IPS DF 6.9 (cell line): Measurements from ENCODE around the gene GALNT18.

ENCODE experiments used
- DNase-seq: peaks from one replicate; pipeline ENCODE4 v3.0.0-alpha.2; 2013; ENCODE audit warnings: low read depth, low spot score
- H3K27ac ChIP-seq: one replicate; pipeline ENCODE4 v1.5.1; 2013; ENCODE audit warnings: low read length, control low read depth
- H3K27me3 ChIP-seq: 2 replicates; pipeline ENCODE4 v1.6.1; 2013; ENCODE audit warnings: mild to moderate bottlenecking, low read length; ENCODE audit not compliant: control insufficient read depth, insufficient read depth
- H3K36me3 ChIP-seq: 2 replicates; pipeline ENCODE4 v1.6.1; 2013; ENCODE audit warnings: low read length; ENCODE audit not compliant: control insufficient read depth, insufficient read depth
- H3K4me1 ChIP-seq: 2 replicates; pipeline ENCODE4 v1.6.1; 2013; ENCODE audit warnings: low read length; ENCODE audit not compliant: control insufficient read depth, insufficient read depth
- H3K4me3 ChIP-seq: 2 replicates; pipeline ENCODE4 v1.5.1; 2013; ENCODE audit warnings: mild to moderate bottlenecking, low read length
- H3K9me3 ChIP-seq: 2 replicates; pipeline ENCODE4 v1.6.1; 2013; ENCODE audit warnings: low read length, inconsistent platforms; ENCODE audit not compliant: control insufficient read depth, insufficient read depth
- WGBS: extraction: QIAGEN DNeasy Blood & Tissue Kit; methylation state at CpG from one replicate; pipeline ENCODE4 v1.1.7; 2013; ENCODE audit warnings: mixed read lengths, missing lambda C conversion rate; ENCODE audit not compliant: insufficient read length, insufficient coverage; 5-methylcytosine and 5-hydroxymethylcytosine counted together

The GALNT18 gene

DNA sequence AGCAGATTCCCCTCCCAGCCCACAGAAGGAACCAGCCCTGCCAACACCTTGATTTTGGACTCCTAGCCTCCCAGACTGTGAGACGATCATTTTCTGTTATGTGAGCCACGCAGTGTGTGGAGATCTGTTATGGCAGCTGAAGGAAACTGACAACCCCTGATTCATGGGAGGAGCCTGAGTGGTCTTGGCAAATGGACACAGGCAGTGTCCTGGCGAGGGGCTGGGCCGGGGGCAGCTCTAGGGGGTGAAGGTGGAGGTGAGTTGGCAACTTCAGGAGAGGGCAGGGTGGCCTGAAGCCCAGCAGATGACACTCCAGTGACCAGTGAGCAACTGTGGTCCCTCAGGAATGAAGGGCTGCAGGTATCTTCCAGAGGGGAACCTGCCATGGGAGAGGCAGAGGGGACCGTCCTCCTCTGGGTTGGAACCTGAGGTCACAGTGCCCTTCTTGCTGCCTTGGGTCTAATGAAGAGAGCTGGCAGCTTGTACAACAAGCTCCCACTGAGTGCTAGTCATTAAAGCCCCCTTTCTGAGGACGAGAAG is 351.5 kb downstream of the GALNT18 start:
- Histone ChIP-seq H3K4me1 (no peaks in the 10 kb centered on the region; the same call in 1 of the 2 replicates), H3K4me3 (no peak overlapping the region), H3K36me3 (no peaks in the 10 kb centered on the region), H3K9me3 (no peaks in the 10 kb centered on the region), H3K27me3 (no peaks in the 10 kb centered on the region), H3K27ac (no peak overlapping the region)
- DNase-seq: no peak
- no CpG with 5 or more reads among the region's 6 CpGs for WGBS

DNA sequence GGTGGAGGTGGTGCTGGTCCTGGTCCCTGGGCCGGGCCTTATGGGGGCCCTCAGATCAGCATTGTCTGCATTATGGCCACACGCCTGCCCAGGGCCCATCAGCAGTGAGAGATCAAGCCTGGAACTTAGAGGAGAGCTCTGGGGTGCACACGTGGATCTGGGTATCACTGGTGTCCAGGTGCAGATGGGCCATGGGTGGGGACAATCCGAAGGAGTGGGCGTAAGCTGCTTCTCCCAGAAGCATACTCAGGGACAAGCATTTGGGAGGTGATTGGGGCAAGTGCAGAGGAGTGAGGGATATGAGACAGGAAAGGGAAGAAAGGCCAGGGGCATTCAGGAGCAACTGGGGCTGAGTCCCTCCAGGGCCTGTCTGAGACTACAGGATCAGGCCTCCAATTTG is 353.1 kb downstream of the GALNT18 start:
- no CpG with 5 or more reads among the region's 5 CpGs for WGBS
- H3K36me3 ChIP-seq: no peaks in the 10 kb centered on the region
- no peak overlapping the region for H3K27ac ChIP-seq
- no peak for DNase-seq
- H3K4me1 ChIP-seq: no peaks in the 10 kb centered on the region; the same call in 1 of the 2 replicates
- H3K9me3 ChIP-seq: no peaks in the 10 kb centered on the region
- no peaks in the 10 kb centered on the region for H3K27me3 ChIP-seq
- no peak overlapping the region for H3K4me3 ChIP-seq

DNA sequence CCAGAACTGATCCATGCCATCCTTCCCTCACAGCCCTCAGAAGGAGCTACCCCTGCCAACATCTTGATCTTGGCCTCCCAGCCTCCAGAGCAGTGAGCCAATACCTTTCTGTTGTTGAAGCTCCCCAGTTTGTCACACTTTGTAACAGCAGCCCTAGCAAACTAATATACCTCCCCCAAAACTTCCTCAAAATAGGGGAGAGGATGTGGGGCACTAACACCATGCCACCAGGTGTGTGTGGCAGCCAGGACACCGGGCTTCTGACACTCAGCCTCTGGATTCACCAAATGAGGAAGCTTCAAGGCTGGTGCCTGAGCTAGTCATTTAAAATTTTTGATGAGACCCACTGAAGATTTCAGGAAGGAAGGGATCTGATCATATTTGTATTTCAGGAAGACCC is 353.7 kb downstream of the GALNT18 start:
- no CpG with 5 or more reads among the region's 1 CpG for WGBS
- Histone ChIP-seq H3K9me3 (no peaks in the 10 kb centered on the region), H3K4me3 (no peak overlapping the region), H3K27me3 (no peaks in the 10 kb centered on the region), H3K36me3 (no peaks in the 10 kb centered on the region), H3K4me1 (no peaks in the 10 kb centered on the region; the same call in 1 of the 2 replicates), H3K27ac (no peak overlapping the region)
- no peak for DNase-seq

DNA sequence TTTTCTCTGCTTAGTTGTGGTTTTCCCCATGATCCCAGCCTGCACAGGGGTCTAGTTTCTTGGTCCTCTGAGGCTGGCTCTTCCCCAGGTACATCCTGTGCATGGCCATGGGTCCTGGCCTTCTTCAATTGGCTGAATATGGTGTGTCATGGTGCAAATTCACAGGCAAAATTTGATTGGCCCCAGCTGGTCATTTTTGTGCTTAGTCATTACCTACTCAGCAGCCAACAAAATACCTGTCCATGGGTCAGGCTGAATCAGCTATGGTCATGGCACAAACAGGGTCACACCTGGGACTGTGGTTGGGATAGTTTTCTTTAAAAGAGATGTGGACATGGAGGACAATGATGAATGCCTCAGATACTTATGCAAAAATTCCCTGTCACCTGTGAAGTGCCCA is 354.5 kb downstream of the GALNT18 start:
- Histone ChIP-seq H3K27ac (no peak overlapping the region), H3K9me3 (no peaks in the 10 kb centered on the region), H3K27me3 (no peaks in the 10 kb centered on the region), H3K36me3 (no peaks in the 10 kb centered on the region), H3K4me3 (no peak overlapping the region), H3K4me1 (no peaks in the 10 kb centered on the region; the same call in 1 of the 2 replicates)
- DNase-seq: no peak

DNA sequence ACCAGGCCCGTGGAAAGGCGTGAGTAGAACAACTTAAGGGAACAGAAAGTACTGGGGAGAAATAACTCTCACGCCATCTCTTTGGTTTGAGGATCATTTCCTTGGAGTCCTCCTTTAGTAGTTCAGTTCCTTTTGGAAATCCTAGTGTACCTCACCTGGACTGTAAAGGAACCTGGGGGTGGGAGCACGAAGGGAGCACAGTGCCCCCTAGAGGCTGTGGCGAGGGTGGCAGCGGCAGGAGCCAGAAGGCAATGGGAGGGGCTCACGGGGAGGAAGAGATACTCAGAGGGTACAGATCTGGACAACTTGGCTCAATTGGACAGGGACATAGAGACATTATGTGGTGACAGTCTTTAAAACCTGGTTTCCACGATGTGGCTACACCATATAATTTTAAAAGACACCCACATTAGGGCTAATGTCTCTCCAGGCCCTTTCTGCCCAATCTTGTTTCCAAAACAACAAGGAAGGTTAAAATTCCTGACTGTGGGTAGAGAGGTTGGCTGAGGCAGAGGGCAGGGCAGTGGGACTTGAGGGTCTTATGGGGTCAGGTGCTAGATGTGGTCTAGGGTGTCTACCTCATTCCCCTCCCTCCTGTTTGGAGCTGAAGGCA is 355.7 kb downstream of the GALNT18 start:
- peak; percentile 43 for DNase-seq
- H3K9me3 ChIP-seq: no peaks in the 10 kb centered on the region
- H3K4me3 ChIP-seq: no peak overlapping the region
- H3K36me3 ChIP-seq: no peaks in the 10 kb centered on the region
- no CpG with 5 or more reads among the region's 8 CpGs for WGBS
- H3K4me1 ChIP-seq: peaks cover 2% of the 10 kb centered on the region
- H3K27me3 ChIP-seq: no peaks in the 10 kb centered on the region
- H3K27ac ChIP-seq: no peak overlapping the region

DNA sequence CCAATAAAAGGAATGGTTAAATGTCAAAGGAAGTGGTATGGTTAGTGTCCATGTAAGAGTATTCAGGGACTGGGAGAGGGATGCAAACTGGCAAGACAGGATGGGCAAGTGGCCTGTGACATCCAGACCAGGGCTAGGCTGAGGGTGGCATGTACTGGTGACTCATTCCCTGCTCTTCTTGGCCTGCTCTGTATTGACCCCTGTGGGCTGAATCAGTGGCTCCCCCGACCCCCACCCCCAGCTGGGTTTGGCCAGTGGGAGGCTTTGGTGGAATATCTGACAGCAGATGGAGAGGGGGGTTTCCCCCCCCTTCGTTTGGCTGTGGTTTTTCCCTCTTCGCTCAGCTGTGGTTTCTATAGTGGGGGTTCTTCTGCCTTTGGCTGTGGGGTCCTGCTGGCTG is 356.5 kb downstream of the GALNT18 start:
- DNase-seq: no peak
- no CpG with 5 or more reads among the region's 3 CpGs for WGBS
- no peaks in the 10 kb centered on the region for H3K9me3 ChIP-seq

DNA sequence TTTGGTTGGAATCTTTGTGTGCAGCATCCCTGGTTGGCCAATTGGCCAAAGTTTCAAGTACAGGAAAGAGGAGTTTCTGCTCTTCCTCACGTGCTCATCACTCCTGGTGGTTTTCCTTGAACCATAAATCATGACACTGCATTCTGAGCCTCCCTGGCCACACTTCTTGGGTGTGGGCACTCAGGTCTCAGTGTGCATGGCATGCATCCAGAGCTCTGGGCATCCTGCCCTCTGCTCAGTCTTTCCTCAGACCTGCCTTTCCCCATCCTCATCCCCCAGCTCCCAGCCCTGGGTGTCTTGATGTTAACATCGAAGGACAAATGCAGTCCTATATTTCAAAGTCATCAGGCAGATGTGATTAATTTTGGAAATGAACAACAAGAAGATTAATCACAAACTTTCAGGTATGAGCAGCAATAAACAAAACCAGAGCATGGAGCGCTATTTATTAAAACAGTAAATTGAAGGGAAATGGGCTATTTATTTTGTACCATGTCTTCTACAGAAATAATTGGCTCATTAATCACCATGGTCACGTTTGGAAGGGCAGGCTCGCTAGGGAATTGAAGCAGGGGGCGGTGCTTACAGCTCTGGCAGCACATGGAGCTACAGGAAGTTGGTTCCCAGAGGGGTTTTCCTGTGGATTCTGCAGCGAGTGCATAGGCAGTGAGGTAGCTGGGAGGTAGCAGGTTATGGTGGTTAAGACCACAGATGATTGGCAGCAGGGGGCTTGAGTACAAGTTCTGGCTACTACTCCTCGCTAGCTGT is 358.4 kb downstream of the GALNT18 start:
- H3K9me3 ChIP-seq: no peaks in the 10 kb centered on the region
- no CpG with 5 or more reads among the region's 8 CpGs for WGBS
- no peak for DNase-seq
- H3K27me3 ChIP-seq: no peaks in the 10 kb centered on the region
- H3K27ac ChIP-seq: no peak overlapping the region
- no peaks in the 10 kb centered on the region for H3K36me3 ChIP-seq
- no peak overlapping the region for H3K4me3 ChIP-seq
- H3K4me1 ChIP-seq: peaks cover 2% of the 10 kb centered on the region

More for the DNA sequence above, 356.5 kb downstream of the GALNT18 start:
- no peak overlapping the region for H3K27ac ChIP-seq
- no peaks in the 10 kb centered on the region for H3K36me3 ChIP-seq
- H3K27me3 ChIP-seq: no peaks in the 10 kb centered on the region
- peaks cover 2% of the 10 kb centered on the region for H3K4me1 ChIP-seq
- H3K4me3 ChIP-seq: no peak overlapping the region

DNA sequence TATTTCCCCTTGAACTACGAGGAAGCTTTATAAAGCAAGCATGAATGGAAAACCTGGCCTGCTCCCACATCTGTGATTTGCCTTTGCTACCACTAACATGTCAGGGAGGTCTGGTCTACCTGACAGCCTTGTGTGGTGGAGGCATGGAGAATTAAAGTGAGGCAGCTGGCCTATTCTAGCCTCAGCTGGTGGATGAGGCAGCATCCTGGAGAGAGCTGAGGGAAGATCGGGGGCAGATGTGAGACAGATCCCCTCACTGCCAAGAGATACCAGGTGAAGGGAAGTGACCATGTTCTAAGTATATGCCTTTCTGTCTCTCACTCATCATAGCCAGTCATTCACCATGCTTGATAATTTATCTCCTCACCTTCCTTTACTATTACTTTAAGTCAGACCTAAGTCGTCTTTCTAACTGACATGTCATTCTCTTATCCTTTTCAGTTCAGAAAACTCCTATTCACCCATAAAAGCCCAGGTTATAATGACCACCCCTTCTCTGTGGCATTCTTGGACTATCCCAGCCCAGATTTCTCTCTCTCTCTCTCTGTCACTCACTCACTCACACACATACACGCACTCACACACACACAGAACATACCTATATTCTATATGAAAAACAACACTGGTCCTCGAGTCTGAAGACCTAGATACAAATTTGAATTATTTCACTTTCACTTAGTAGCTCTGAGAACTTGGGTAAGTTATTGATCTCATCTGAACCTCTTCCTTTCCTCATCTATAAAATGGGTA is 359.5 kb downstream of the GALNT18 start:
- no peak for DNase-seq
- Histone ChIP-seq H3K4me1 (peaks cover 2% of the 10 kb centered on the region), H3K36me3 (no peaks in the 10 kb centered on the region), H3K27me3 (no peaks in the 10 kb centered on the region), H3K4me3 (no peak overlapping the region), H3K9me3 (no peaks in the 10 kb centered on the region), H3K27ac (no peak overlapping the region)
- WGBS: no CpG with 5 or more reads among the region's 5 CpGs

DNA sequence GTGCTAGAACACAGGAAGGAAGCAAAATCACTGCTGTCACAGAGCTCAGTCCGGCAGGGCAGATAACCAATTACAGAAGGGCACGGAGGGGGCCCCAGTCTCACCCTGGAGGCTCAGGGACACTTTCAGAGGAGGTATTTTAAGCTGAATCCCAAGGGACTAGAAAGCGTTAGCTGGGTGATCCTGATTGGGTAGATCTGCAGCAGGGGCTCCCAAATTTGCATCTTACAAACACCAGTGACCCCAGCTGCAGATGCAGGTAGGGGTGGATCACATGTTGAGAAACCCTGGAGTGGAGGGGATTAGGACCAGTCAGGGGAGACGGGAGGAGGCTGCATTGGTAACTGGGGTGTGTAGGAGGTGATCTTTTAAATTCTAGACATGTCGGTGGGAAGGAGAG is 360.2 kb downstream of the GALNT18 start:
- WGBS: no CpG with 5 or more reads among the region's 5 CpGs
- H3K4me3 ChIP-seq: no peak overlapping the region
- no peak for DNase-seq

DNA sequence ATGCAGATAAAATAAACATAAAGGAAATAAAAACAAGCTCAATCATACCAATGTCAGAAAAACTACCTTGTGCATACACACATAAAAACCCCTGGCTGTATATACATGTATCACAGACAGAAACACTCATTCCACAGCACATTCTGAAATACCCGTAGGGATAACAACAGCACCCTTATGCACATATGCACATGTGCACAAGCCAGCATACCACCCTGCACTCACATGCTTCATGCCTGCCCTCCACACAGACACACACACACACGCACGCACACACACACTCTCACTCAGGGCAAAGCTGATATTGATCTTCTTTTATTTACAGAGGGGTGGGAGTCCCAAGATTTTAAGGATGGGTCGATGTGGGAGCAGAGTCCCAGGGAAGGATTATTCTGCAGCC is 360.9 kb downstream of the GALNT18 start:
- DNase-seq: no peak
- Histone ChIP-seq H3K27ac (no peak overlapping the region), H3K4me1 (peaks cover 2% of the 10 kb centered on the region; the same call in 1 of the 2 replicates), H3K9me3 (no peaks in the 10 kb centered on the region), H3K4me3 (no peak overlapping the region), H3K27me3 (no peaks in the 10 kb centered on the region), H3K36me3 (no peaks in the 10 kb centered on the region)
- WGBS: no CpG with 5 or more reads among the region's 4 CpGs

More for the DNA sequence above, 360.2 kb downstream of the GALNT18 start:
- Histone ChIP-seq H3K27ac (no peak overlapping the region), H3K36me3 (no peaks in the 10 kb centered on the region), H3K27me3 (no peaks in the 10 kb centered on the region), H3K9me3 (no peaks in the 10 kb centered on the region), H3K4me1 (peaks cover 2% of the 10 kb centered on the region)
